GM18951 (cell line): ENCODE measurements around the gene INCA1.

Experiments
- POLR2A ChIP-seq: IDR thresholded peaks from 4 replicates; pipeline ENCODE4 v1.6.1; 2011; ENCODE audit warnings: mild to moderate bottlenecking; ENCODE audit not compliant: insufficient read length, insufficient read depth; ENCODE audit errors: extremely low read depth
- in situ Hi-C: fragments of 300-500 bp; cut with MboI; formaldehyde crosslinking; loops from one replicate; pipeline ENCODE4 v1.12.0; 2022; ENCODE audit warnings: low sequenced_read_pairs, mixed read lengths, inconsistent platforms; ENCODE audit not compliant: unreplicated experiment

INCA1 gene

DNA sequence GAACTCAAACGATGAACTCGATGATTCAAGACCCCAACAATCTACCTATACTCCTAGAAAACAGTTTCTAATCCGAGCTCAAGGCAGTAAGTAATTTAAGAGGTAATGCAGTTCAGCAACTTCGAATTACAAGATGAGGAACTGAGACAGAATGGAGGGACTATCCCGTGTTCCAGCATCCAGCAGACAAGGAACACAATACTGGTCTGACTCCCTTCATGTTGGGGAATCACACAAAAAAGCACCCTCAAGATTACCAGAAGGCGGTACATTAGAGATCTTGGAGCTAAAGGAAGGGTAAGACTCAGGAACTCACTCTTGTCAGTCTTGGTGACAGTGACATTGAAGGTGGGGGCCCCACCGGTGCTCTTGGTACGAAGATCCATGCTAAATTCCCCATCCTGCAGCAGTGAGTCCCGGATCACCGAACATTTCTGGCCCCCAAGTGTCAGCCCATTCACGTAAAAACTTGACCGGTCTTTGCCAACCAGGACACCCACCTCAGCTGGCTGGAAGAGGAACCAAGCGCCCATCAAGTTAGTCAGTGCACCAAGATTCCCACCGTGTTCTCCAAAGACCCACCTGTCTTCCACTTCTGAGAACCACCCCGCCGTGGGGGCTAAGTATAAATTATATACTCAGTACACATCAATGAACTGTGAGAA is 50.9 kb downstream of the INCA1 start:
- in situ Hi-C loops = no loop called here
- peak; percentile 42 for TF ChIP-seq POLR2A

DNA sequence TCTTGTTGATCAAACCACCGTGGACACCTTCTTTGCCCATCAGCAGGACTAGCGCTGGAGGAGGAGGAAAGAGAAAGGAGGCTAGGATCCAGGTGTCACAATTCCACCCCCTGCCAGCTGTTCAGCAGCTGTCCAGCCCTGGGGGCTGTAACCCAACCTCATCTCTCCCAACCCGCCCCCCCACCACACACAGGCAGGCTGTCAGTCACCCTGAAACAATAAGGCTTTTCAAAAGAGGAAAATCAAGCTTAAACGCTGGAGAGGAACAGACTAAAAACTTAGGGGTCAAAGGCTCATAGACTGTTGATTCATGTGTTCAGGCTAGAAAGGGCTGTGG is 51.4 kb downstream of the INCA1 start:
- no peak for TF ChIP-seq POLR2A
- in situ Hi-C loops = no loop called here

- in situ Hi-C loops = no loop called here
- peak; percentile 60 for TF ChIP-seq POLR2A
Observed at GRCh38 chr17:4945176-4945943, 52.0 kb downstream of the INCA1 start.

GRCh38 chr17:4944554-4945175 is 52.7 kb downstream of the INCA1 start:
- in situ Hi-C loops = no loop called here
- no peak for TF ChIP-seq POLR2A

DNA sequence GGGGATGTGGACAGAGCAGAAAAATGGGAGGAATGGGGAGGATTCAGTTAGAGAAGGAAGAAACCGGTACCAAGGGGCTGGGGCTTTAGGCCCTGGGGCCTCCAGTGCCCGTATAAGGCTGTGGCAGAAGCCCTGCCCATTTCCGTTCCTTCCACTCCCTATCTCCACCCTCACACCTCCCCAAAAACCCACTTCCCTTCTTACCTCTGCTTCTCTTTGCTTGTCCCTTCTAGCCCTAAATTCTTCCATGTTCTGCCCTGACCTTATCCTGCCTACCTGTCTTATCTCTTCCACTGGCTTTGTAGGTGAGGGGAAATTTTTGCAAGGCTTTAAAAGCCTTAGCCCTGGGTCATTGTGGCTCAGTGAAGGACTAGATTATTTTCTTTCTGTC is 53.2 kb downstream of the INCA1 start:
- in situ Hi-C loops = no loop called here
- TF ChIP-seq POLR2A = peak; percentile 33

DNA sequence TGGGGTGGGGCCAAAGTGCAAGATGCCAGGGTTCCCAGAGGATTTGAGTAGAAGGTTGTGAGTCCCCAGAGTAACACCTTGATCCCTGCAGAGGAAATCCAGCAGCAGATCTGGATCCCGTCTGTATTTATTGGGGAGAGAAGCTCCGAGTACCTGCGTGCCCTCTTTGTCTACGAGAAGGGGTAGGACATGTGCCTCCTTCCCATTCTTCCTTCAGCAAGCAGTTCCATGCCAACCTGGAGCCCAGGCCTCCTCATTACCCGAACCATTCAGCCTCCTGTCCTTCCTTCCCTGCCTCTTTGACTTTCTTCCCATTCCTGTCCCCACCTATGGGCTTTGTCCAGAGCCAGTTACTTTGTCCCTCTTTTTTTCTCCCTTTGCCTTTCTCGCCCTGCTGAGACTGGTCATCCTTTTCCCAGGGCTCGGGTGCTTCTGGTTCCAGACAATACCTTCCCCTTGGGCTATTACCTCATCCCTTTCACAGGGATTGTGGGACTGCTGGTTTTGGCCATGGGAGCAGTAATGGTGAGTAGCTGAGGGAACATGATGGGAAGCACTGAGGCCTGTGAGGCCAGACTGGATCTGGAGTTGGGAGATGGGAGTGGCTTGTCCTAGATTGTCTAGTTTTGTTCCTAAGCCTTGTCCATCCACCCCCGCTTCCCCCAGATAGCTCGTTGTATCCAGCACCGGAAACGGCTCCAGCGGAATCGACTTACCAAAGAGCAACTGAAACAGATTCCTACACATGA is 54.4 kb downstream of the INCA1 start:
- TF ChIP-seq POLR2A = no peak
- in situ Hi-C loops = no loop called here

DNA sequence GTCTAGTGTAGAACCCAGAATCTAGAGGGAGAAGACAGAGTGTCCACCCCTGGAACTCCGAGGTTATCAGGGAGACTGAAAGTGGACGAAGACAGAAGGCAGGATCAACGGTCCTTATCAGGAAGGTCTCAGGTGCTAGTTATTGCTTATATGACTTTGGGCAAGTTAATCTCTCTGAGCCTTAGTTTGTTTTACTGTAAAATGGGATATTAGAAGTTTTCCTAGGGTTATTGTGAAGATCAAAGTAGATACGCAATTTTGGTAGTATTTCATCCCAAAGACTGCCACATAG is 56.1 kb downstream of the INCA1 start:
- in situ Hi-C loops = no loop called here
- TF ChIP-seq POLR2A = no peak

DNA sequence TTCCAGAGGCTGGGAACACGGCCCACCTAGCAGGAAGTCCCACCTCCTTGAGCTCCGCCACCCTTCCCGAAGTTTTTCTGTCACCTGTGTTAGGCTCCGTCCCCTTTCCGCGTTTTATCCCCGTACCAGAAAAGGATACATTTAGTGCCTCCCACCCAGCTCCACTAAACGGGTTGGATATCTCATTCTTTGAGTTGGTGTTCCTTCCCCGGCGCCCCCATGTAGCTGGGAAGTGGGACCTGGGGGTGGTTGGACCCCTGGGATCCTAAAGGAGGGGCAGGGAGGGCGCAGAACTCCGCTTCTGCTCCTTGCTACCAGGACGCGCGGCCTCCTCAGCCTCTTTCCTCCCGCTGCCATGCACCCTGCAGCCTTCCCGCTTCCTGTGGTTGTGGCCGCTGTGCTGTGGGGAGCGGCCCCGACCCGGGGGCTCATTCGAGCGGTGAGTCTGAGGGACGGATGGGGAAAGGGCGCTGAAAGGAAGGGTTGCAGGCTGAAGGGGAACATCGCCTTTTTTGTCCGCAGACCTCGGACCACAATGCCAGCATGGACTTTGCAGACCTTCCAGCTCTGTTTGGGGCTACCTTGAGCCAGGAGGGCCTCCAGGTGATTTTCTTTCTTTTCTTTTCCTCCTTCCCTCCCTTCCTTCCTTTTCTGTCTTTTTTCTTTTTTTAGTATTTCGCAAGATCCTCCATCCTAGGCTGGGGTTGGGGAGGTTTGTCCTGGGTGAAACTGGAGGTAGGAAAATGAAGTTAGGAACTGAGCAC is 56.6 kb downstream of the INCA1 start:
- TF ChIP-seq POLR2A = no peak
- in situ Hi-C loops = no loop called here

DNA sequence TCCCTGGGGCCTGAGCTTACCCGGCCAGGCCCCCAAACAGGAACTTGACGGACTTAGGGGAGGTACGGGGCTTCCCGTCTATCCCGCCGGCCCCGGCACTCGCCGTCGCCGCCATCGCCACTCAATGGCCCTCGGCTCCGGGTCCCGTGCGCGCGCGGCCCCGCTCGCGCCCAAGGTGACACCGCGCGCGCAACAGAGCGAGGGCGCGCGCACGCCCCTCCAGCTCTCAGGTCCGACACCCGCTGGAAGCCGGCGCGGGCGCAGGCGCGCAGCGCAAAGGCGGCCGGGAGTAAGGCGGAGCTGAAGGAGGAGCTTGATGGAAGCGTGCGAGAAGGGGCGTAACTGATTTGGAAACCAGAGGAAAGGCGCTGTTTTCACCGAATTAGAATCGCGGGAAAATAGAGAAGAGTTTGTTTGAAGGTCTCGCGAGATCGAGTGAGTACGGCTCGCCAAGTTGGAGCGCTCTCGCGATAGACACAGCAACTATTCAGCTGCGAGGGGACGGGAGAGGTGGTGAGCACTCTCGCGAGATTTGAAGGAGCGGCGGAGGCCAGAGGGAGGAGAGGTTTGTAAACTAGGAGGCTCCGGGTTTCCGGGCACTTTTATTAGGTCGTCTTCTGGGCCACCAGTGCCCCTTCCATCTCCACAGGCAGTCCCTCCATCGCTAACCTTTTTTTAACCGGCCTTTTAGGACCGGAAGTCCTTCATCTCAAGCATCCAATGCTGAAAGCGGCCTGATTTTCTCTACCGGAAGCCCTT is 57.3 kb downstream of the INCA1 start, which contains the start of the genes RNF167 and SLC25A11:
Gene RNF167 (plus strand): TSS at position 473 of the 759 bp plus-strand sequence. CDS start 642 bp downstream, outside the sequence.
Gene SLC25A11 (minus strand): TSS at position 251 of the 759 bp plus-strand sequence. CDS start 136 bp downstream, at position 115.
- TF ChIP-seq POLR2A = peak; percentile 97
- in situ Hi-C loops = no loop called here

- in situ Hi-C loops = no loop called here
- no peak for TF ChIP-seq POLR2A
Observed at GRCh38 chr17:4939546-4939795, 57.9 kb downstream of the INCA1 start.

DNA sequence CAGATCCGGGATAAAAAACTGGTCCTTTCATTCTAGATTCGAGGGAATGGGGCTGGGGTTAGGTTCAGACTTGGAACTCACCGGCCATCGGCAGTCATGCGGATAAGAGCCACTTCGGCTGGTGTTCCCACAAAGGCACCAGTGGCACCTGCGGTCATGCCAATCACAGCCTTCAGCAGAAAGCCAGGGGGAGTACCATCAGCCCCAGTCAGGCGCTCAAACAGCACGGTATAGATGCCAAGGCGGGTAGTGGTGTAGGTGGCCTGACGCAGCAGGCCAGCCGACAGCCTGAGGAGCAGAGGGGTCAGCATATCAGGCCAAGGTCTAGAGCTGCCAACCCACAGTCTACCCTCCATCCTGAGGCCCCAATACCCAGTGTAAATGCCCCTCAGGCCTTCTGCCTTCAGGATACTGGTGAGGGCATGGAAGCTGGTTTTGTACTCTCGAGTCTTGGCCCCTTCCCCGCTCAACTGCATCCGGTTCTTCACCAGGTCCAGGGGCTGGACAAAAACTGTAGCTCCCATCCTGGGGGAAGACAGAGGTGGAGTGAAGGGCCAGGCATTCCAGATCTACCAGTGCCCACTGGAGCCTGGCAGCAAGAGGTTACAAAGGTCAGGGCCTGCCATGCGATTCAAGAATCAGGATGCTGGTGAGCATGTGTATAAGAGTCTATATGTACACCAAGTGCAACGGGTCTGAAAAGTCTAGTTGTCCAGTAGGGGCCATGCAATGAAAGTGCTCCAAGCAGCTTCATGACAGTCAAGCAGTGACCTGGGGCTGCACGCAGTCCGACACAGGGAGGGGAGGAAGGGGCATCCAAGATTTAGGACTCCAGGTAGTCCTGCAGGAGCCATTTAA is 58.4 kb downstream of the INCA1 start:
- in situ Hi-C loops = no loop called here
- TF ChIP-seq POLR2A = no peak
